GM18499 (cell line): ENCODE results near the gene LRP10.

Source experiments
- ATAC-seq: cut with Tn5 transposase; IDR thresholded peaks from one replicate; pipeline ENCODE4 v1.9.1; 2021; ENCODE audit warnings: moderate number of reproducible peaks; ENCODE audit not compliant: insufficient read depth, unreplicated experiment

LRP10 gene

GRCh38 chr14:22915886-22916521 lies 44.5 kb downstream of the LRP10 start:
- ATAC-seq: no peak

GRCh38 chr14:22918804-22919600 lies 47.5 kb downstream of the LRP10 start, which contains the start of gene RBM23:
RBM23 (minus strand) TSS chr14:22919149.
- ATAC-seq: peak; percentile 79

GRCh38 chr14:22919601-22919921 lies 48.0 kb downstream of the LRP10 start:
- no peak for ATAC-seq

- no peak for ATAC-seq
Observed at GRCh38 chr14:22920697-22921096, 49.2 kb downstream of the LRP10 start.

- ATAC-seq: no peak
Observed at GRCh38 chr14:22922294-22922693, 50.8 kb downstream of the LRP10 start.

- no peak for ATAC-seq
Observed at GRCh38 chr14:22923746-22924145, 52.2 kb downstream of the LRP10 start.

GRCh38 chr14:22925513-22925912 lies 54.0 kb downstream of the LRP10 start:
- ATAC-seq: no peak

GRCh38 chr14:22926316-22926715 lies 54.8 kb downstream of the LRP10 start:
- ATAC-seq: no peak

GRCh38 chr14:22928237-22929103 lies 56.9 kb downstream of the LRP10 start:
- no peak for ATAC-seq

- ATAC-seq: peak; percentile 84
Observed at GRCh38 chr14:22929104-22929960, 57.8 kb downstream of the LRP10 start, which contains the start of gene PRMT5. PRMT5 (minus strand) TSS chr14:22929376; CDS start chr14:22929361, 15 bp downstream.

- no peak for ATAC-seq
Observed at GRCh38 chr14:22929961-22930364, 58.4 kb downstream of the LRP10 start.
